OCI-LY7 (cell line): ENCODE results near the gene SNAI3.

Source experiments
- CTCF ChIP-seq: fragments of 200-600 bp; sonication (generic); conservative IDR thresholded peaks from 2 replicates; pipeline ENCODE4 v1.5.1; 2014; ENCODE audit warnings: mild to moderate bottlenecking, antibody characterized with exemption, low read length, moderate library complexity, mixed read lengths
- EZH2phosphoT487 ChIP-seq: fragments of 200-600 bp; sonication (generic); IDR thresholded peaks from 2 replicates; pipeline ENCODE4 v1.6.1; 2018; ENCODE audit warnings: low read depth, borderline replicate concordance, mild to moderate bottlenecking, mixed run types, antibody characterized with exemption, low read length, moderate library complexity, mixed read lengths

- no peak for TF ChIP-seq CTCF
- no peak for TF ChIP-seq EZH2phosphoT487
Observed at GRCh38 chr16:88700322-88700635, 14.0 kb upstream of the SNAI3 start.
